Keratinocyte (primary cell): ENCODE measurements around the gene NPC2. TPM values are rescaled to one million over a fixed set of nuclear protein-coding genes. Genes with fewer than 3 reads are reported as not detected.

Experiments
- DNase-seq: peaks from one replicate; pipeline ENCODE4 v3.0.0-alpha.2; 2011; ENCODE audit warnings: low read depth, missing footprints, low spot score
- FAIRE-seq: peaks from 2 replicates; lab custom pipeline; 2011; peaks lifted over from hg19 to GRCh38; lab: Jason Lieb, UNC
- H2AFZ ChIP-seq: 2 replicates; pipeline ENCODE4 v1.6.0; 2012; ENCODE audit warnings: low read length, control low read depth, inconsistent platforms; ENCODE audit not compliant: control insufficient read depth
- H3K27ac ChIP-seq: 2 replicates; pipeline ENCODE4 v1.5.1; 2011; ENCODE audit warnings: low read length; ENCODE audit not compliant: control insufficient read depth, insufficient read depth
- H3K27me3 ChIP-seq: 3 replicates; pipeline ENCODE4 v1.6.0; 2011; ENCODE audit warnings: low read length; ENCODE audit not compliant: control insufficient read depth, insufficient read depth; ENCODE audit errors: extremely low read depth
- H3K36me3 ChIP-seq, 2 experiments: 2 replicates in 1 of 2; 3 replicates in 1 of 2; pipeline ENCODE4 v1.5.1; 2011; ENCODE audit warnings: low read length in 2 of 2, mild to moderate bottlenecking in 1 of 2; ENCODE audit not compliant: control insufficient read depth in 2 of 2, insufficient read depth in 2 of 2; ENCODE audit errors: extremely low read depth in 1 of 2
- H3K4me1 ChIP-seq: 3 replicates; pipeline ENCODE4 v1.5.1; 2011; ENCODE audit warnings: low read length; ENCODE audit not compliant: control insufficient read depth, insufficient read depth; ENCODE audit errors: extremely low read depth
- H3K4me2 ChIP-seq: 3 replicates; pipeline ENCODE4 v1.6.0; 2011; ENCODE audit warnings: low read depth, low read length; ENCODE audit not compliant: control insufficient read depth, insufficient read depth; ENCODE audit errors: extremely low read depth
- H3K4me3 ChIP-seq, 3 experiments: fragments of 200-600 bp in 1 of 3; sonication (generic) in 1 of 3; 2 replicates in 2 of 3; 3 replicates in 1 of 3; pipeline ENCODE4 v1.5.1; 2011 to 2016; ENCODE audit warnings: low read length in 3 of 3, mild to moderate bottlenecking in 3 of 3, control low read depth in 2 of 3, inconsistent platforms in 1 of 3, low read depth in 1 of 3, mixed read lengths in 1 of 3, mixed run types in 1 of 3, moderate library complexity in 1 of 3; ENCODE audit not compliant: control insufficient read depth in 2 of 3, insufficient read depth in 2 of 3; ENCODE audit errors: extremely low read depth in 1 of 3
- H3K79me2 ChIP-seq: 2 replicates; pipeline ENCODE4 v1.6.0; 2012; ENCODE audit warnings: low read length; ENCODE audit not compliant: control insufficient read depth, insufficient read depth
- H3K9ac ChIP-seq: 3 replicates; pipeline ENCODE4 v1.6.0; 2011; ENCODE audit warnings: low read length; ENCODE audit not compliant: control insufficient read depth, insufficient read depth; ENCODE audit errors: extremely low read depth
- H3K9me1 ChIP-seq: 3 replicates; pipeline ENCODE4 v1.6.0; 2011; ENCODE audit warnings: low read length; ENCODE audit not compliant: control insufficient read depth, insufficient read depth; ENCODE audit errors: extremely low read depth
- H3K9me3 ChIP-seq: 2 replicates; pipeline ENCODE4 v1.5.1; 2012; ENCODE audit warnings: low read depth, low read length; ENCODE audit not compliant: control insufficient read depth
- H4K20me1 ChIP-seq: 3 replicates; pipeline ENCODE4 v1.6.0; 2011; ENCODE audit warnings: low read length; ENCODE audit not compliant: control insufficient read depth, insufficient read depth; ENCODE audit errors: extremely low read depth
- CTCF ChIP-seq, 3 experiments: IDR thresholded peaks in 1 of 3; conservative IDR thresholded peaks in 1 of 3; optimal IDR thresholded peaks in 1 of 3; 2 replicates in 2 of 3; 3 replicates in 1 of 3; pipeline versions ENCODE3 to v1.5.1; 2011; ENCODE audit warnings: low read length in 3 of 3, mild to moderate bottlenecking in 3 of 3, moderate library complexity in 2 of 3, control low read depth in 1 of 3, inconsistent platforms in 1 of 3; ENCODE audit not compliant: insufficient read depth in 2 of 3; ENCODE audit errors: extremely low read depth in 1 of 3
- EZH2 ChIP-seq: IDR thresholded peaks from one replicate; pipeline ENCODE4 v1.6.1; 2012; ENCODE audit warnings: inconsistent platforms, mild to moderate bottlenecking, low read length, moderate library complexity
- dilution Hi-C: fragments of 300-500 bp; cut with MboI; formaldehyde crosslinking; loops from one replicate; pipeline ENCODE4 v1.7.0; 2020; ENCODE audit warnings: low sequenced_read_pairs; ENCODE audit not compliant: extremely low pct_ligation_motif_present
- polyA plus RNA-seq, 5 experiments: library from polyadenylated mRNA; depleted of rRNA in 3 of 5; stranded (reverse) in 3 of 5; stranded (forward) in 1 of 5; unstranded in 1 of 5; fragments of >200 nt; gene quantifications; 1 replicate in 1 of 5; 2 replicates in 3 of 5; 3 replicates in 1 of 5; pipeline versions ENCODE4 v1.2.1 to v1.2.3, GENCODE V29; 2011 to 2012; ENCODE audit warnings: missing spikeins in 2 of 5, low read depth in 1 of 5, low replicate concordance in 1 of 5

NPC2 gene
- polyA plus RNA-seq, 1 donor (not counting 4 experiments of a cell fraction or from before 2014, with no cell fraction given) = 221 TPM

DNA sequence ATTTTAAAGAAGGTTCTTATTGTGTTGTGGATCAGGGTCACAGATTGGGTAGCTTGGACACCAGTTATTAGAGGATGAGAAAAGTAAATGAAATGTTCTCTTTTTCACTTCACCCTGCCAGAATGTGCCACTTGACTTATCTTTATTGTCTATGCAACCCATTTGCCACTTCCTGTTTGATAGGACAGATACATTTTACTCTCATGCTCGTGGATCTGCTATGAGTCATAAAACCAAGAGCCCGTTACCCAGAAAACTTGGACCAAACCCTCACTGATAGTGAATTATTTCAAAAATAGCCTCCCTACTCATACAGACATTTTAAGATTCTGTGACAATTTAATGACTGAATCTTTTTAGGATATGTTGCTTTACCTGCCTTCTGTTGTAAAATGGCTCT lies 2.3 kb upstream of the NPC2 start:
- Histone ChIP-seq H3K9me3 (no peaks in the 10 kb centered on the region), H3K27ac (no peak overlapping the region), H3K9me1 (no peaks in the 10 kb centered on the region), H2AFZ (no peak overlapping the region), H3K4me1 (peaks cover 14% of the 10 kb centered on the region), H3K79me2 (peaks cover 28% of the 10 kb centered on the region), H3K9ac (no peak overlapping the region), H3K4me2 (peak overlapping the region; percentile 89), H4K20me1 (no peaks in the 10 kb centered on the region), H3K27me3 (no peaks in the 10 kb centered on the region), H3K4me3 (no peak overlapping the region), H3K36me3 (peaks cover 6 to 7% of the 10 kb centered on the region in 2 experiments)
- no peak for TF ChIP-seq CTCF (optimal IDR thresholded peaks at IDR 0.05 in 1 of 3, IDR thresholded peaks at IDR 0.05 in 1 of 3, conservative IDR thresholded peaks at IDR 0.05 in 1 of 3; ENCODE audit: extremely low read depth in 1 of 3, insufficient read depth in 2 of 3, low read length in 3 of 3)
- no peak for TF ChIP-seq EZH2
- dilution Hi-C loops = no loop called here
- DNase-seq (no peak), FAIRE-seq (no peak)

GRCh38 chr14:74493343-74494261 lies 497 bp upstream of the NPC2 start, which contains the start of gene ISCA2:
Gene ISCA2, plus strand, starts transcription at chr14:74493765. Its CDS starts 10 bp downstream, at chr14:74493775.
- FAIRE-seq (no peak), DNase-seq (peak; percentile 96)
- Histone ChIP-seq H2AFZ (peak within 1 kb of the TSS; percentile 99), H3K4me3 (peak within 1 kb of the TSS; percentile 88 to 95 (median 92)), H3K79me2 (peaks cover 37% of the 10 kb centered on the region), H4K20me1 (no peaks in the 10 kb centered on the region), H3K36me3 (no peaks in the 10 kb centered on the region), H3K27me3 (no peaks in the 10 kb centered on the region), H3K9me1 (no peaks in the 10 kb centered on the region), H3K9ac (peak within 1 kb of the TSS; percentile 89), H3K27ac (peak within 1 kb of the TSS; percentile 82), H3K9me3 (no peaks in the 10 kb centered on the region), H3K4me1 (peaks cover 29% of the 10 kb centered on the region), H3K4me2 (peak within 1 kb of the TSS; percentile 100)
- dilution Hi-C loops = no loop called here
- TF ChIP-seq CTCF (optimal IDR thresholded peaks at IDR 0.05 in 1 of 3, IDR thresholded peaks at IDR 0.05 in 1 of 3, conservative IDR thresholded peaks at IDR 0.05 in 1 of 3; ENCODE audit: extremely low read depth in 1 of 3, insufficient read depth in 2 of 3, low read length in 3 of 3) = no peak
- no peak for TF ChIP-seq EZH2
